NCI-H460 (cell line): ENCODE measurements around the gene CATSPER4. TPM values are rescaled to one million over a fixed set of nuclear protein-coding genes. Genes with fewer than 3 reads are reported as not detected.

Experiments used
- DNase-seq: peaks from one replicate; pipeline ENCODE4 v3.0.0-alpha.2; 2016; ENCODE audit warnings: low read depth; ENCODE audit errors: extremely low read depth
- polyA plus RNA-seq: library from polyadenylated mRNA; depleted of rRNA; stranded (reverse); fragments of >200 nt; gene quantifications from 2 replicates; pipeline ENCODE4 v1.2.3, GENCODE V29; 2014; cell fraction: nucleus; rRNA removed
- total RNA-seq: library from RNA; depleted of rRNA; stranded (reverse); fragments of >200 nt; shearing (Covaris generic); gene quantifications from 2 replicates; pipeline ENCODE4 v1.2.3, GENCODE V29; 2014; rRNA removed

The CATSPER4 gene
- total RNA-seq, result not detected in 2 replicates
- not detected in 2 replicates for polyA plus RNA-seq

GRCh38 chr1:26190373-26190987 is at the start of gene CATSPER4:
CATSPER4 (plus strand) TSS chr1:26190602; CDS start chr1:26190628, 26 bp downstream.
- DNase-seq, result no peak

- no peak for DNase-seq
Measured at GRCh38 chr1:26142159-26142558, 48.2 kb upstream of the CATSPER4 start.

- peak; percentile 74 for DNase-seq
Measured at GRCh38 chr1:26145041-26145959, 45.1 kb upstream of the CATSPER4 start.

- DNase-seq, result no peak
Measured at GRCh38 chr1:26145960-26146294, 44.5 kb upstream of the CATSPER4 start.

- no peak for DNase-seq
Measured at GRCh38 chr1:26148887-26149286, 41.5 kb upstream of the CATSPER4 start.

GRCh38 chr1:26153966-26154532 is 36.4 kb upstream of the CATSPER4 start:
- no peak for DNase-seq

GRCh38 chr1:26154750-26155149 is 35.7 kb upstream of the CATSPER4 start:
- DNase-seq, result no peak

GRCh38 chr1:26155370-26156284 is 34.8 kb upstream of the CATSPER4 start:
- DNase-seq, result no peak

GRCh38 chr1:26156285-26157038 is 33.9 kb upstream of the CATSPER4 start:
- no peak for DNase-seq

- no peak for DNase-seq
Measured at GRCh38 chr1:26158271-26158907, 32.0 kb upstream of the CATSPER4 start.

- DNase-seq, result no peak
Measured at GRCh38 chr1:26158908-26159742, 31.3 kb upstream of the CATSPER4 start, which contains the start of gene FAM110D. FAM110D (plus strand) TSS chr1:26159079; CDS start chr1:26161292, 2,213 bp downstream.

- DNase-seq, result no peak
Measured at GRCh38 chr1:26159743-26160039, 30.7 kb upstream of the CATSPER4 start.

- no peak for DNase-seq
Measured at GRCh38 chr1:26160527-26161414, 29.6 kb upstream of the CATSPER4 start.

GRCh38 chr1:26161415-26162219 is 28.8 kb upstream of the CATSPER4 start:
- DNase-seq, result peak; percentile 34

- no peak for DNase-seq
Measured at GRCh38 chr1:26162220-26162709, 28.1 kb upstream of the CATSPER4 start.

GRCh38 chr1:26163684-26164035 is 26.7 kb upstream of the CATSPER4 start:
- DNase-seq, result no peak
